IPS-15b (cell line): ENCODE data around the gene OSCP1.
A peak's percentile ranks its signal among the peaks of the same experiment; 100 is the strongest.

Experiments used
- H3K27me3 ChIP-seq: one replicate; pipeline ENCODE4 v1.6.1; 2013; ENCODE audit warnings: low read length; ENCODE audit not compliant: control insufficient read depth, insufficient read depth
- H3K36me3 ChIP-seq: one replicate; pipeline ENCODE4 v1.6.1; 2013; ENCODE audit warnings: low read length; ENCODE audit not compliant: control insufficient read depth, insufficient read depth
- H3K4me1 ChIP-seq: one replicate; pipeline ENCODE4 v1.6.1; 2013; ENCODE audit warnings: mild to moderate bottlenecking, low read length; ENCODE audit not compliant: control insufficient read depth, insufficient read depth
- H3K4me3 ChIP-seq: one replicate; pipeline ENCODE4 v1.5.1; 2013; ENCODE audit warnings: low read depth, low read length
- H3K9ac ChIP-seq: one replicate; pipeline ENCODE4 v1.6.1; 2013; ENCODE audit warnings: low read depth, mild to moderate bottlenecking, low read length
- H3K9me3 ChIP-seq: one replicate; pipeline ENCODE4 v1.6.1; 2013; ENCODE audit warnings: mild to moderate bottlenecking, low read length; ENCODE audit not compliant: control insufficient read depth, insufficient read depth

OSCP1 gene

GRCh38 chr1:36469163-36469562 lies 18.9 kb upstream of the OSCP1 start:
- Histone ChIP-seq H3K27me3 (peaks cover 43% of the 10 kb centered on the region), H3K4me3 (no peak overlapping the region), H3K36me3 (no peaks in the 10 kb centered on the region), H3K4me1 (peaks cover 2% of the 10 kb centered on the region), H3K9me3 (no peaks in the 10 kb centered on the region), H3K9ac (no peak overlapping the region)

- H3K27me3 ChIP-seq: peaks cover 39% of the 10 kb centered on the region
- no peak overlapping the region for H3K4me3 ChIP-seq
- H3K9ac ChIP-seq: no peak overlapping the region
- H3K36me3 ChIP-seq: no peaks in the 10 kb centered on the region
- H3K9me3 ChIP-seq: no peaks in the 10 kb centered on the region
- H3K4me1 ChIP-seq: peaks cover 2% of the 10 kb centered on the region
Measured at GRCh38 chr1:36467700-36468455, 17.6 kb upstream of the OSCP1 start.

DNA sequence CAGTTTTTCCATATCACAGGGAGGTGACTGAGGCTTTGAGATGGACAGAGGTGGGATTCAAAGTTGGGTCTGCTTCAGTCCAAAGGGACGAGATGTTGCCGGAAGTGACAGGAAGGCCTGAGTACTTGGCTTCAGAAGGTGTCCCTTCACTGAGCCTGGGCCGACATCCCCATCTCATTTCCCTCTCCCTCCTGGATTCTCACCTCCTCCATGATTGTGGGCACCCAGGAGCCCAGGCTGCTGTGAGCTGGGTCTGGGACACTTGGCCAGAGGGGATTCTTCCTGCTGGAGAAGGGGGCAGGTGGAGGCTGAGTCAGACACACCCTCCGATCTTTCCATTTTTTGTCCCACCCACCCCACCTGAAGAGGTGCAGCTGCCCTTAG lies 16.8 kb upstream of the OSCP1 start:
- Histone ChIP-seq H3K36me3 (peaks cover 2% of the 10 kb centered on the region), H3K27me3 (peaks cover 39% of the 10 kb centered on the region), H3K9ac (no peak overlapping the region), H3K4me1 (peaks cover 2% of the 10 kb centered on the region), H3K9me3 (no peaks in the 10 kb centered on the region), H3K4me3 (no peak overlapping the region)

- H3K4me1 ChIP-seq: peaks cover 2% of the 10 kb centered on the region
- H3K4me3 ChIP-seq: no peak overlapping the region
- H3K9ac ChIP-seq: no peak overlapping the region
- H3K27me3 ChIP-seq: peaks cover 39% of the 10 kb centered on the region
- H3K36me3 ChIP-seq: peaks cover 7% of the 10 kb centered on the region
- H3K9me3 ChIP-seq: no peaks in the 10 kb centered on the region
Measured at GRCh38 chr1:36466370-36467026, 16.2 kb upstream of the OSCP1 start.

GRCh38 chr1:36465731-36466369 lies 15.6 kb upstream of the OSCP1 start:
- Histone ChIP-seq H3K27me3 (peaks cover 39% of the 10 kb centered on the region), H3K4me3 (no peak overlapping the region), H3K4me1 (peaks cover 2% of the 10 kb centered on the region), H3K36me3 (peaks cover 13% of the 10 kb centered on the region), H3K9me3 (no peaks in the 10 kb centered on the region), H3K9ac (no peak overlapping the region)

- peak overlapping the region; percentile 88 for H3K9ac ChIP-seq
- H3K27me3 ChIP-seq: peaks cover 39% of the 10 kb centered on the region
- peak overlapping the region; percentile 100 for H3K4me3 ChIP-seq
- no peaks in the 10 kb centered on the region for H3K9me3 ChIP-seq
- H3K4me1 ChIP-seq: peaks cover 2% of the 10 kb centered on the region
- H3K36me3 ChIP-seq: peaks cover 16% of the 10 kb centered on the region
Measured at GRCh38 chr1:36464605-36465393, 14.5 kb upstream of the OSCP1 start.

DNA sequence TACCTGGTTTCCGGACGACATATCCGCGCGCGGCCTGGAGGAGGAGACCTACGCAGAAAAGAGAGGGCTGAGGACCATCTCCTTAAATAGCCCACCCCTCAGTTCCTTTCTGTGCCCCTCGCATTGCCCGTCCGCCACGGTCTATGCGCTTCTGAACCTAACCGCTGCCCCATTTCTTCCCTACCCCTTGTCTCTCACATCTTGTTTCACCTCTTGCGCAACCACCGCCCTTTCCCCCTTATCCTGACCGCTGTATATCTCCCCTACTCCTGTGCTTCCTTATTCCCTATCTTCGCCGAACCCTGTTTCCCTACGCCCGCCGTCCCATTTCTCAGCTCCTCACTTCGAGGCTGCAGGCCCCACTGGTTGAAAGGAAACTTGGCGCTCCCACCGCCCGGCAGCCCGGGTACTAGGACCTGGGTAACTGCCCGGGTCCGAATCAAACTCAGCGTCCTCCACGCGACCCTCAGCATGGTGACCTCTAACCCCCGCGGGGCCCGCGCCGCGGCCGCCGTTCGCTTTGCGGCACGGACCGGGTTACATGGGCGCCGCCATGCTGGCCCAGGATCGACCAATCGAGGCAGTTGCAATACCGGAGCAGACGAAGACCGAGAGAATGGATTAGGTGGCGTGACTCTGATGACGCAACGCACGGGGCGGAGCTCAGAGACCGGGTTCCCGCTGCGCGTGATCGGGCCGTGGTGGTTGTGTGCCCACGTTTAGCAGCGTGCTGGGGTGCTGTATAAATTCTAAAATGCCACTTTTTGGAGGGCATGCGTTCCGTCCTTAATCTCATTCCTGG lies 13.8 kb upstream of the OSCP1 start, which contains the start of gene MRPS15:
MRPS15 (minus strand) TSS at position 582 of the 802 bp plus-strand sequence; CDS start at position 473, 109 bp downstream.
- H3K4me3 ChIP-seq: peak within 1 kb of the TSS; percentile 100
- H3K27me3 ChIP-seq: peaks cover 38% of the 10 kb centered on the region
- H3K9me3 ChIP-seq: no peaks in the 10 kb centered on the region
- H3K4me1 ChIP-seq: peaks cover 2% of the 10 kb centered on the region
- peak within 1 kb of the TSS; percentile 88 for H3K9ac ChIP-seq
- H3K36me3 ChIP-seq: peaks cover 19% of the 10 kb centered on the region

GRCh38 chr1:36463463-36463802 lies 13.2 kb upstream of the OSCP1 start:
- Histone ChIP-seq H3K9me3 (no peaks in the 10 kb centered on the region), H3K27me3 (peaks cover 33% of the 10 kb centered on the region), H3K9ac (peak overlapping the region; percentile 88), H3K4me1 (peaks cover 2% of the 10 kb centered on the region), H3K36me3 (peaks cover 23% of the 10 kb centered on the region), H3K4me3 (peak overlapping the region; percentile 100)

DNA sequence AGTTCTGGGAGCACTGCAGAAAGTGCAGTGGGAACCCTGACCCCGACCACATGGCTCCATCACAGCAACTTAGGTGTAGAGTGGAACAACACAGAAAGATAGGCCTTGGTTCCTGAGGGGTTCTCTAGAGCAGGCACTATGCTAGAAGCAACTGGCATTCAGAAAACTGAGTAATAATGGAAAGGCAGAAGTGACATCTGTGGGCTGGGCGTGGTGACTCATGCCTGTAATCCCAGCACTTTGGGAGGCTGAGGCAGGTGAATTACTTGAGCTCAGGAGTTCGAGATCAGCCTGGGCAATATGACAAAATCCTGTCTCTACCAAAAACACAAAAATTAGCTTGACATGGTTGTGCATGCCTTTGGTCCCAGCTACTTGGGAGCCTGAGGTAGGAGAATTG lies 8.7 kb upstream of the OSCP1 start:
- Histone ChIP-seq H3K4me1 (no peaks in the 10 kb centered on the region), H3K36me3 (peaks cover 53% of the 10 kb centered on the region), H3K9ac (no peak overlapping the region), H3K27me3 (no peaks in the 10 kb centered on the region), H3K9me3 (no peaks in the 10 kb centered on the region), H3K4me3 (no peak overlapping the region)

DNA sequence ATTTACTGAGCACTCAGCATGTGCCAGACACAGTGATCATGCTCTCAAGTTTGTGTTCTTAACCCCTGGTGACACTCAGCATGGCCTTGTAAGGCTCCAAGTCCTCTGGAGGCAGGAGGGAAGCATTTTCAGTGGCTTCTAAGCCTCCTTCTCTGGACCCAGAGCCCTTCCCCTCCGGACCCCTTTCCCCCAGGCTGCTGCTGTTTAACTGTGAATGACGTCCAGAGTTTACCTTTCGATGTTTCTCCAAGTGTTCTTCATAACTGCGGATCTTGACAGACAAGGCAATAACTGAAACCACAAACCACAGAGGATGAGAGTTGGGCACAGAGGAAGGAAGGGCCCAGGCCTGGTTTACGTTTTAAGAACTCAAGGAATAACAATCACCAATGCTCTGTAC lies 7.4 kb upstream of the OSCP1 start:
- Histone ChIP-seq H3K36me3 (peaks cover 54% of the 10 kb centered on the region), H3K4me1 (no peaks in the 10 kb centered on the region), H3K27me3 (no peaks in the 10 kb centered on the region), H3K4me3 (no peak overlapping the region), H3K9ac (no peak overlapping the region), H3K9me3 (no peaks in the 10 kb centered on the region)
